ENCODE measurements around the gene ZNF25.
"Not testable (repeated sequence)": the region's sequence is repeated elsewhere in the genome, so short reads cannot be mapped to it uniquely, and the experiment has no call there.

ZNF25 gene

DNA sequence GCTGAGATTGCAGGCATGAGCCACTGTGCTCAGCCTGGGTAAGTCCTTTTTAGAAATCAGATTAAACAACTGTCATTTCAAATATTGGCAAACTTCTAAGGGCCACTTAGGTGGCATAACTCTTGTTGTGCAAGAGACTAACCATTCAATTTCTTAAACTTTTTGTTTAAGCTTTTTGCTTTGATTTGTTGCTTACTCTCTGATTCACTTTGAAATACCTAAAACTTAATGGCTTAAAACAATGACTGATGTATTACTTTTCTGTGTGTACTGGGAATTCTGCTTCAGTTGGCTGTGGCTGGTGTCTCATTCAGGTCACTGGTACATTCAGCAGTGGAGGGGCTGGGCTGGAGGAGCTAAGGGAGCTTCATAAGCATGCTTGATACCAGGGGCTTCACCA lies 28.9 kb downstream of the ZNF25 start:
- no peak for DNase-seq (ENCODE audit: low read depth)

DNA sequence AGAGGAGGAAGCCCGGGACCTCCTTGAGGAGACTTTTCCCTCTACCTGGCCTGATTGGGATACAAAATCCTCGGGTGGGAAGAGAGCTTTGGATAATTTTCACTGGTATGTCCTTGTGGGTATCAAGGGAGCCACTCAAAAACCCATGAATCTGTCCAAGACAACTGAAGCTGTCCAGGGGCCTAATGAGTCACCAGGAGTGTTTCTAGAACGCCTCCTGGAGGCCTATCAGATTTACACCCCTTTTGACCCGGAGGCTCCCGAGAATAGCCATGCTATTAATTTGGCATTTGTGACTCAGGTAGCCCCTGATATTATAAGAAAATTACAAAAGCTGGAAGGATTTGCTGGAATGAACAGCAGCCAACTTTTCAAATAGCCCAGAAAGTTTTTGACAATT lies 38.6 kb downstream of the ZNF25 start:
- DNase-seq (ENCODE audit: low read depth), result no peak

DNA sequence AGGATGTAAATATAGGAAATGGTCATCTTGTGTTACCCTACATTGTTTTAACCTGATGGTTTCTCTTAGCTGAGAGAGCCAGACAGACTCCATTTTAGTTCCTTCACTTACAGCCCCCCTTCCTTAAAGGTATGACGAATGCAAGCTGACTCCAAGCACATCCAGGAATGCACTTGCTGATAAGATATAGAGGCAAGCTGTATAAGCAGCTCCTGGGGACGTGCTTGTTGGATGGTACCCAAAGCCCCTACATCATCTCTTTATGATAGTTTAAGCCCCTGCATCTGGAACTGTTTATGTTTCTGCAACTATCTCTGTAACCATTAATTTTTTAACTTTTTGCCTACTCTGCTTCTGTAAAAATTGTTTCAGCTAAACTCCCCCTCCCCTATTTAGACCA lies 41.7 kb downstream of the ZNF25 start:
- no peak for DNase-seq (ENCODE audit: low read depth)

GRCh38 chr10:37930423-37930822 lies 46.0 kb downstream of the ZNF25 start:
- no peak for DNase-seq (ENCODE audit: low read depth)

GRCh38 chr10:37908165-37908564 lies 68.3 kb downstream of the ZNF25 start:
- DNase-seq (ENCODE audit: low read depth), result not testable (repeated sequence)

- DNase-seq (ENCODE audit: low read depth), result no peak
Observed at GRCh38 chr10:37906382-37906781, 70.1 kb downstream of the ZNF25 start.

Measured in ELR (cell line).